Transverse colon (tissue), 4 donors: ENCODE results near the gene TCF7. TPM values are rescaled to one million over a fixed set of nuclear protein-coding genes. Genes with fewer than 3 reads are reported as not detected.

ENCODE experiments used
- DNase-seq: peaks from one replicate; pipeline ENCODE4 v3.0.0-alpha.2; 2019
- H3K27ac ChIP-seq, 4 donors: fragments of 200-600 bp; sonication (generic); 2 replicates each; pipeline ENCODE4 v1.5.1; 2016 to 2018; ENCODE audit warnings: inconsistent platforms in 4 of 4
- H3K27me3 ChIP-seq: fragments of 200-600 bp; sonication (generic); 2 replicates; pipeline ENCODE4 v1.5.1; 2017; ENCODE audit warnings: inconsistent platforms
- H3K36me3 ChIP-seq, 4 donors: fragments of 200-600 bp; sonication (generic); 2 replicates each; pipeline ENCODE4 v1.5.1; 2017 to 2019; ENCODE audit warnings: inconsistent platforms in 4 of 4
- H3K4me1 ChIP-seq, 4 donors: fragments of 200-600 bp; sonication (generic); 2 replicates each; pipeline ENCODE4 v1.5.1; 2017 to 2020; ENCODE audit warnings: inconsistent platforms in 4 of 4
- H3K4me3 ChIP-seq, 4 donors: fragments of 200-600 bp; sonication (generic); 1 replicate in 1 of 4; 2 replicates in 3 of 4; pipeline versions ENCODE4 v1.5.1 to v1.6.1; 2017 to 2019; ENCODE audit warnings: inconsistent platforms in 4 of 4
- H3K9me3 ChIP-seq, 2 donors: fragments of 200-600 bp; sonication (generic); 2 replicates each; pipeline ENCODE4 v1.5.1; 2017 to 2019; ENCODE audit warnings: inconsistent platforms in 2 of 2
- EP300 ChIP-seq: sonication (generic); formaldehyde crosslinking; IDR thresholded peaks from one replicate; pipeline ENCODE4 v1.6.1; 2017; ENCODE audit warnings: antibody characterized with exemption, low read depth
- POLR2A ChIP-seq: fragments of 450-650 bp; IDR thresholded peaks from one replicate; pipeline ENCODE4 v1.6.1; 2016; ENCODE audit warnings: antibody characterized with exemption, mild to moderate bottlenecking, moderate library complexity
- POLR2AphosphoS5 ChIP-seq, 3 donors: sonication (generic); formaldehyde crosslinking; IDR thresholded peaks; one replicate each; pipeline ENCODE4 v1.6.1; 2016; ENCODE audit warnings: antibody characterized with exemption in 3 of 3
- WGBS, 2 donors: methylation state at CpG; one replicate each; pipeline ENCODE4 v1.1.5; 2018; ENCODE audit warnings: low coverage in 1 of 2; 5-methylcytosine and 5-hydroxymethylcytosine counted together
- in situ Hi-C, 4 donors: fragments of 200-750 bp; cut with MboI; loops; one replicate each; pipeline versions ENCODE4 v1.15.0 to v1.15.1; 2017; ENCODE audit warnings: low sequenced_read_pairs in 3 of 4, low pct_ligation_motif_present in 1 of 4, low pct_unique_long_range_greater_than_20kb in 1 of 4
- intact Hi-C: fragments of 100-400 bp; cut with DNase I; formaldehyde crosslinking; loops from one replicate; pipeline ENCODE4 v1.15.1; 2023; ENCODE audit warnings: low total_unique reads
- total RNA-seq, 4 donors: library from RNA; depleted of rRNA; stranded (reverse); fragments of >200 nt; gene quantifications; one replicate each; pipeline ENCODE4 v1.1.0, GENCODE V29; 2016
- TF ChIP-seq, protein P1 (sequence below), 5 experiments: fragments of 200-600 bp in 3 of 5; fragments of 450-650 bp in 2 of 5; sonication (generic) in 3 of 5; IDR thresholded peaks; 1 replicate in 2 of 5; 2 replicates in 3 of 5; pipeline ENCODE4 v1.5.1; 2016 to 2017; ENCODE audit warnings: antibody characterized with exemption in 5 of 5, inconsistent platforms in 3 of 5, mild to moderate bottlenecking in 2 of 5, moderate library complexity in 1 of 5

Gene TCF7
- total RNA-seq, 4 donors from 2014 or later = 0.60 to 7.1 (median 3.1) TPM

DNA sequence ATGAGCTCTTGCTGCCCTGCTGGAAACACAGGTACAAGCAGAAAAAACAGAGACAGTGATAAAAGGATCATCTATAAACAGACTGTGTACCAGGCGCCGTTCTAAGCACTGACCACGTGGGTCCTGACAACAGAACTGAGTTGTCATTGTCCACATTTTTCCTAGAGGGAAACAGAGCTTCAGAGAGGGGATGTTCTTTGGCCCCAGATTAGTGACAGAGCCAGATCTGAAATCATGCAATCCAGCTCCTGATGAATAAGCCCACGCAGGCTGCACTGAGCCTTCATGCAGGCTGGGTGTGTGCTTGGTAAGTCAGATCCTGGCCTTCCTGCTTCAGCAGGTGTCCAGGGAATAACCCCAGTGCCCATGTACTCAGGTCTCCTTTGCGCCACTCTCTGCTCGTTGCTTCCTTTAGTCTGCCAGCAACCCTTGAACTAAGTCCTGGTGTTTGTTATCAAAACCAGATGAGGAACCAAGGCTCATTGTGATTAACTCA lies 22.8 kb upstream of the TCF7 start:
- Histone ChIP-seq H3K36me3 (no peaks in the 10 kb centered on the region), H3K4me1 (peaks cover 0 to 26% (median 6%) of the 10 kb centered on the region in 4 donors), H3K27ac (peak overlapping the region in 2 of 4 donors; percentile 7 to 63), H3K4me3 (no peak overlapping the region), H3K27me3 (no peaks in the 10 kb centered on the region), H3K9me3 (no peaks in the 10 kb centered on the region)
- in situ Hi-C loops = loop anchor here in 1 of 4 donors (10.0 kb wide), 1 partner anchor 53 kb away; no protein-coding TSS in a partner anchor
- intact Hi-C loops = no loop called here
- 27 to 54% methylated on average over 3 to 6 of the region's 6 CpGs for WGBS, 2 donors
- TF ChIP-seq EP300 (no peak), POLR2A (no peak)
- TF ChIP-seq, protein P1, sequence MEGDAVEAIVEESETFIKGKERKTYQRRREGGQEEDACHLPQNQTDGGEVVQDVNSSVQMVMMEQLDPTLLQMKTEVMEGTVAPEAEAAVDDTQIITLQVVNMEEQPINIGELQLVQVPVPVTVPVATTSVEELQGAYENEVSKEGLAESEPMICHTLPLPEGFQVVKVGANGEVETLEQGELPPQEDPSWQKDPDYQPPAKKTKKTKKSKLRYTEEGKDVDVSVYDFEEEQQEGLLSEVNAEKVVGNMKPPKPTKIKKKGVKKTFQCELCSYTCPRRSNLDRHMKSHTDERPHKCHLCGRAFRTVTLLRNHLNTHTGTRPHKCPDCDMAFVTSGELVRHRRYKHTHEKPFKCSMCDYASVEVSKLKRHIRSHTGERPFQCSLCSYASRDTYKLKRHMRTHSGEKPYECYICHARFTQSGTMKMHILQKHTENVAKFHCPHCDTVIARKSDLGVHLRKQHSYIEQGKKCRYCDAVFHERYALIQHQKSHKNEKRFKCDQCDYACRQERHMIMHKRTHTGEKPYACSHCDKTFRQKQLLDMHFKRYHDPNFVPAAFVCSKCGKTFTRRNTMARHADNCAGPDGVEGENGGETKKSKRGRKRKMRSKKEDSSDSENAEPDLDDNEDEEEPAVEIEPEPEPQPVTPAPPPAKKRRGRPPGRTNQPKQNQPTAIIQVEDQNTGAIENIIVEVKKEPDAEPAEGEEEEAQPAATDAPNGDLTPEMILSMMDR (IDR thresholded peaks at IDR 0.05) = no peak
- no peak for DNase-seq

DNA sequence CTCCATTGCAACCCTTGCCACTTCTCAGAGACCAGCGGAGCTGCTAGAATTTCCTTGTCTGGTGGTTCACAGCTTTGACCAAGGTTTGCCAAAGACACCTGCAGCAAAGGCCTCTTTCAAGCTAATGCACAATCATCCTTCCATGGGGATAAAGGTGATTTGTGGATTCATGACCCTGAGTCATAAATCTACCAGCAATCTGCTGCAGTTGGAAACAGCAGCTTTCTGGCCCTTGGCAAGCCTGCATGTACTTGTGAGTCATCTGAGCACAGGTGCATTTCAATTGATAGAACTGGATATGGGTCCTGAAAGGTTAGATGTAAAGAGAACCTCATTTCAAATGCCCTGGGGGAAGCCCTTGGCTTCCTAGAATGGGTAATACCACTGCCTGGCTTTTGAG lies 21.6 kb upstream of the TCF7 start:
- Histone ChIP-seq H3K27ac (peak overlapping the region in 3 of 4 donors; percentile 7 to 63 (median 48)), H3K9me3 (no peaks in the 10 kb centered on the region), H3K4me1 (peaks cover 0 to 26% (median 6%) of the 10 kb centered on the region in 4 donors), H3K27me3 (no peaks in the 10 kb centered on the region), H3K36me3 (no peaks in the 10 kb centered on the region), H3K4me3 (no peak overlapping the region)
- TF ChIP-seq, protein P1 (IDR thresholded peaks at IDR 0.05) = no peak
- TF ChIP-seq POLR2AphosphoS5 (IDR thresholded peaks at IDR 0.05) = peak in 1 of 3 donors; percentile 43
- 67% methylated on average over 1 of the region's 1 CpG; no CpG with 5 or more reads in 1 of the 2 donors for WGBS, 2 donors
- DNase-seq = peak; percentile 66
- intact Hi-C loops = no loop called here
- in situ Hi-C loops = loop anchor here in 1 of 4 donors (10.0 kb wide), 1 partner anchor 52 kb away; no protein-coding TSS in a partner anchor

DNA sequence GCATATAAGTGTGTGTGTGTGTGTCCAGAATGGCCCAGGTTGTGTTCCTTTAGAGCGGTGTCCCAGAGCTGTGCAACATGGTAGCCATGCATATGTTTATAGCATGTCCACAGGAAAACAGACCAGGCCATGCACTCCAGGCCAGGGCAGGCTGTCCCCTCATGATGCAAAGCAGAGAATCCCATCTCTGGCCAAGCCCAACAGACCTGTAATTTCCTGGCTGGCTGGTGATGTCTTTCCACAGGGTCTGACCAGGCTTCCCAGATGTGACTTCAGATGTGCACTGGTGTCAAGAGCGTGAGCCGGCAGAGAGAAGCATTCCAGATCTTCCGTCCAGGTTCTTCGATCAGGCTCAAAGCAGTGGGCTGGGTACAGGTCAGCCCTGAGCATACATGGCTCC lies 21.1 kb upstream of the TCF7 start:
- no peaks in the 10 kb centered on the region for H3K36me3 ChIP-seq
- WGBS, 2 donors = 95 to 100% methylated on average over 3 to 5 of the region's 5 CpGs
- no peak overlapping the region for H3K4me3 ChIP-seq
- peak overlapping the region in 2 of 4 donors; percentile 48 to 63 for H3K27ac ChIP-seq
- intact Hi-C loops (no loop called here), in situ Hi-C loops (loop anchor here in 1 of 4 donors (10.0 kb wide), 1 partner anchor 51 kb away; no protein-coding TSS in a partner anchor)
- TF ChIP-seq, protein P1 (IDR thresholded peaks at IDR 0.05) = no peak
- TF ChIP-seq EP300 = no peak
- TF ChIP-seq POLR2AphosphoS5 (IDR thresholded peaks at IDR 0.05) = no peak
- no peak for TF ChIP-seq POLR2A
- H3K27me3 ChIP-seq = no peaks in the 10 kb centered on the region
- DNase-seq = no peak
- H3K4me1 ChIP-seq = peaks cover 0 to 26% (median 6%) of the 10 kb centered on the region in 4 donors
- H3K9me3 ChIP-seq = no peaks in the 10 kb centered on the region

DNA sequence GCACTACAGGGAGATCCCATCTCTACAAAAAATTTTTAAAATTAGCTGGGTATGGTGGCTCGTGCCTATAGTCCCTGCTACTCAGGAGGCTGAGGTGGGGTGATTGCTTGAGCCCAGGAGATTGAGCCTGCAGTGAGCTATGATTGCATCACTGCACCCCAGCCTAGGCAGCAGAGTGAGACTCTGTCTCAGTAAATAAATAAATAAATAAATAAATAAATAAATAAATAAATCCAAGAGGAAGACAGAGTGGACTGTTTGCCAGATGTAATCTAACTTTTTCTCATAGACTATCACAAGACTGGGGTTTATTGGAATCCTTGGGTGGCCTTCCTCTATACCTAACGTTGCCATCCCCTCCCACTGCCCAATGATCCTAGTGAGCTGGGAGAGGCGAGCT lies 19.2 kb upstream of the TCF7 start:
- Histone ChIP-seq H3K4me1 (peaks cover 2 to 39% (median 8%) of the 10 kb centered on the region in 4 donors), H3K36me3 (no peaks in the 10 kb centered on the region), H3K9me3 (no peaks in the 10 kb centered on the region), H3K27ac (no peak overlapping the region), H3K4me3 (no peak overlapping the region), H3K27me3 (no peaks in the 10 kb centered on the region)
- in situ Hi-C loops = loop anchor here in 1 of 4 donors (10.0 kb wide), 1 partner anchor 50 kb away; no protein-coding TSS in a partner anchor
- DNase-seq = no peak
- intact Hi-C loops = no loop called here
- WGBS, 2 donors = 84% methylated on average over 3 of the region's 3 CpGs; no CpG with 5 or more reads in 1 of the 2 donors
- TF ChIP-seq, protein P1 (IDR thresholded peaks at IDR 0.05) = no peak
- TF ChIP-seq POLR2AphosphoS5 (IDR thresholded peaks at IDR 0.05) (no peak), EP300 (no peak), POLR2A (no peak)
